Measurements from ENCODE around the gene CMC1. TPM values are rescaled to one million over a fixed set of nuclear protein-coding genes. Genes with fewer than 3 reads are reported as not detected.

The CMC1 gene
- total and polyA plus RNA-seq, 12 donors, result 16.9 to 68.6 (median 27.4) TPM

DNA sequence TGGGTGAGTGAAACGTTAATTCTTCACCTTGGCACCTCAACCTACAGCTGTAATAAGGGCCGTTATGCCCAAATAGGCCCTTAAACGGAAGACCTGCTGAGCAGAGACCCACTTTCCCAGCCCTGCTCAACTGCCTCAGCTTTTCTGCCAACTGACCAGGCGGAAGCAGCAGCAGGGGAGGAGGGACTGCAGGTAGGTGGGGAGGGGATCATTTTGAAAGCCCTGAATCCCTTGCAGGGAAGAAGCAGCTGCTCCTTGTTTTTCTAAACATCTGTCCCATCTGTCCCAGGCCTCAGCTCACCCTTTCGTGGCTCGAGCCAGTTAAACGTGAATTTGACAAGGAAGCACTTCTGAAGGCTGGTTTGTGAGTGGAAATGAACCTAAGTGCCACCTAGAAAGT lies 978 bp upstream of the CMC1 start:
- DNase-seq (no peak), ATAC-seq (no peak)
- no peaks in the 10 kb centered on the region for H3K27me3 ChIP-seq
- WGBS, 2 donors, result 57% methylated on average over 7 of the region's 7 CpGs
- intact Hi-C loops (cut with DNase I), result loop anchor here in 1 of 10 donors (5.0 kb wide), 1 partner anchor 107 kb away; the partner anchor contains the start of genes AZI2 and ZCWPW2
- TF ChIP-seq, protein P1, sequence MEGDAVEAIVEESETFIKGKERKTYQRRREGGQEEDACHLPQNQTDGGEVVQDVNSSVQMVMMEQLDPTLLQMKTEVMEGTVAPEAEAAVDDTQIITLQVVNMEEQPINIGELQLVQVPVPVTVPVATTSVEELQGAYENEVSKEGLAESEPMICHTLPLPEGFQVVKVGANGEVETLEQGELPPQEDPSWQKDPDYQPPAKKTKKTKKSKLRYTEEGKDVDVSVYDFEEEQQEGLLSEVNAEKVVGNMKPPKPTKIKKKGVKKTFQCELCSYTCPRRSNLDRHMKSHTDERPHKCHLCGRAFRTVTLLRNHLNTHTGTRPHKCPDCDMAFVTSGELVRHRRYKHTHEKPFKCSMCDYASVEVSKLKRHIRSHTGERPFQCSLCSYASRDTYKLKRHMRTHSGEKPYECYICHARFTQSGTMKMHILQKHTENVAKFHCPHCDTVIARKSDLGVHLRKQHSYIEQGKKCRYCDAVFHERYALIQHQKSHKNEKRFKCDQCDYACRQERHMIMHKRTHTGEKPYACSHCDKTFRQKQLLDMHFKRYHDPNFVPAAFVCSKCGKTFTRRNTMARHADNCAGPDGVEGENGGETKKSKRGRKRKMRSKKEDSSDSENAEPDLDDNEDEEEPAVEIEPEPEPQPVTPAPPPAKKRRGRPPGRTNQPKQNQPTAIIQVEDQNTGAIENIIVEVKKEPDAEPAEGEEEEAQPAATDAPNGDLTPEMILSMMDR (IDR thresholded peaks at IDR 0.05), result no peak
- H3K27ac ChIP-seq, result peak overlapping the region in 3 of 10 donors; percentile 89 to 90 (median 90)
- H3K4me3 ChIP-seq, result peak overlapping the region in 7 of 10 donors; percentile 77 to 97 (median 90)
- H3K9me3 ChIP-seq, result no peaks in the 10 kb centered on the region
- H3K36me3 ChIP-seq, result no peaks in the 10 kb centered on the region
- H3K4me1 ChIP-seq, result peaks cover 0 to 38% (median 18%) of the 10 kb centered on the region in 9 donors

DNA sequence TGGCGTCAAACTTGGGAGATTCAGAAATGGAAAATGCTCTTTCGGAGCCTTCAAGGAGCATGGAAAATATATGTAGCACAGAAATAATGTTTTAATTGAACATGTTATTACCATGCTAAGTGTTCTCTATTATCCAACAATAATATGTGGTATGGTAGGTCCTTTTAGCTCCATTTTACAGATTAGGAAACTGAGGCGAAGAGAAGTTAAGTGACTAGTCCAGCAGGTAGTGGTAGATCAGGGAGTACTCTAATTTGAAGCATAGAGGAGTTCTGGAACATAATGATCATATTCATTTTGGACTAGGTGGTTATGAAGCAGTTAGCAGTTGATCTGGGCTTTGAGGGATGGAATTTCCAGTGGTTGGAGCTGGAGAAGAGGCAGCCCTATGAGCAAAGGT lies 1.1 kb downstream of the CMC1 start:
- TF ChIP-seq, protein P1 (IDR thresholded peaks at IDR 0.05), result no peak
- H3K27ac ChIP-seq, result peak overlapping the region in 4 of 10 donors; percentile 85 to 96 (median 90)

DNA sequence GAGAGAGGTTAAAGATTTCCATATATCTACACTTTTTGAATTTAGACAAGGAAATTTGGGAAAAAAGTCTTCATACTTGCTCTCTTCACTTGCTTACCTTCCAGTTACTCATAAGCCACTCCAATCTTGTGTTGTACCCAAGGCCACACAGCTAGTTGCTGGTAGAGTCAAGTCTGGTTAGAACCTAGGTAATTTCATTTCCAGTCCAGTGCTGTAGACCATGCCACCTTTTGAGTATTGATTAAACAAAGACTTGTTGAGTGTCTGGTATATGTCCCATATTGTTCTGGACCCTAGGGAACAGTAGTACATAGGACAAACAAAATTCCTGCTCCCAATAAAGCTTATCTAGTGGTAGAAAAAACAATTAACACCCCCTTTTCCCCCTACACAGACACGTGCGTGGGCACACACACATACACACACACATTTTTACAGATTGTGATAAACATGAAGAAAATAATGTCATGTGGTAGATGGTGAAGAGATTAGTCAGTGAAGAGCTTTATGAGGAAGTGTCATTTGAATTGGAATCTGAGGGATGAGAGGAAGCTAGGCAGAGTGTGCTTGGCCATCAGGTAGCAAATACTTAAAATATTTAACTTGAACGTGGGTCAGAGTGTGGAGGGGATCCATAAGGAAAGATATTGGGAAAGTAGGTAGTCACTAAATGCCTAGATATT lies 2.1 kb downstream of the CMC1 start:
- TF ChIP-seq, protein P1 (IDR thresholded peaks at IDR 0.05), result no peak
- Histone ChIP-seq H3K27ac (peak overlapping the region in 1 of 10 donors; percentile 44), H3K36me3 (no peaks in the 10 kb centered on the region), H3K4me3 (no peak overlapping the region), H3K4me1 (peaks cover 0 to 40% (median 31%) of the 10 kb centered on the region in 9 donors), H3K27me3 (no peaks in the 10 kb centered on the region), H3K9me3 (no peaks in the 10 kb centered on the region)
- ATAC-seq, result no peak
- no peak for DNase-seq
- intact Hi-C loops (cut with DNase I), result loop anchor here in 1 of 10 donors (5.0 kb wide), 1 partner anchor 104 kb away; the partner anchor contains the start of genes AZI2 and ZCWPW2
- 53 to 60% methylated on average over 3 of the region's 3 CpGs for WGBS, 2 donors

More for the DNA sequence above, 1.1 kb downstream of the CMC1 start:
- 94 to 96% methylated on average over 3 of the region's 3 CpGs for WGBS, 2 donors
- DNase-seq, result no peak
- Histone ChIP-seq H3K4me3 (peak overlapping the region in 9 of 10 donors; percentile 76 to 97 (median 90)), H3K4me1 (peaks cover 0 to 38% (median 30%) of the 10 kb centered on the region in 9 donors), H3K9me3 (no peaks in the 10 kb centered on the region), H3K36me3 (no peaks in the 10 kb centered on the region), H3K27me3 (no peaks in the 10 kb centered on the region)
- no peak for ATAC-seq
- intact Hi-C loops (cut with DNase I), result loop anchor here in 1 of 10 donors (5.0 kb wide), 1 partner anchor 105 kb away; the partner anchor contains the start of genes AZI2 and ZCWPW2

DNA sequence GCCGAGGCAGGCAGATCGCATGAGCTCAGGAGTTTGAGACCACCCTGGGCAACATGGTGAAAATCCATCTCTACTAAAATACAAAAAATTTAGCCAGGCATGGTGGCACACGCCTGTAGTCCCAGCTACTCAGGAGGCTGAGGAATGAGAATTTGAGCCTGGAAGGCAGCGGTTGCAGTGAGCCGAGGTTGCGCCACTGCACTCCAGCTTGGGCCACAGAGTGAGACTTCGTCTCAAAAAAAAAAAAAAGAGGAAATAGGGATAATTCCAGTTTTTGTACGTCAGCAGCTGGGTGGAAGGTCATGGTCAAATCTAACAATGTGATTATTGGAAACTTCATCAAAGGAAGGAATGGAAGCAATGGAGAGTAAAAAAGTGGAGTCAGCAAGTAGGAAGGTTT lies 3.1 kb downstream of the CMC1 start:
- no peak overlapping the region for H3K4me3 ChIP-seq
- H3K27me3 ChIP-seq, result no peaks in the 10 kb centered on the region
- TF ChIP-seq, protein P1 (IDR thresholded peaks at IDR 0.05), result no peak
- peak overlapping the region in 1 of 10 donors; percentile 31 for H3K27ac ChIP-seq
- WGBS, 2 donors, result 83 to 91% methylated on average over 8 of the region's 8 CpGs
- peaks cover 0 to 40% (median 31%) of the 10 kb centered on the region in 9 donors for H3K4me1 ChIP-seq
- DNase-seq, result peak in 1 of 2 donors; percentile 12
- H3K36me3 ChIP-seq, result no peaks in the 10 kb centered on the region
- intact Hi-C loops (cut with DNase I), result loop anchor here in 1 of 10 donors (5.0 kb wide), 1 partner anchor 103 kb away; the partner anchor contains the start of genes AZI2 and ZCWPW2
- no peaks in the 10 kb centered on the region for H3K9me3 ChIP-seq
- no peak for ATAC-seq
